Mesendoderm (in vitro differentiated cells): ENCODE data around the gene GPR37L1. TPM values are rescaled to one million over a fixed set of nuclear protein-coding genes. Genes with fewer than 3 reads are reported as not detected.
A peak's percentile ranks its signal among the peaks of the same experiment; 100 is the strongest.

Experiments
- DNase-seq: peaks from one replicate; pipeline ENCODE4 v3.0.0; 2013
- H2AK5ac ChIP-seq: 2 replicates; pipeline ENCODE4 v1.6.1; 2013; ENCODE audit warnings: low read length, inconsistent platforms
- H2BK120ac ChIP-seq: 2 replicates; pipeline ENCODE4 v1.6.1; 2013; ENCODE audit warnings: low read depth, mild to moderate bottlenecking, low read length, moderate library complexity, mixed read lengths
- H2BK15ac ChIP-seq: replicated peaks from 2 replicates; pipeline ENCODE4 v1.6.1; 2013; ENCODE audit warnings: low read depth, mild to moderate bottlenecking, moderate library complexity
- H2BK5ac ChIP-seq: 2 replicates; pipeline ENCODE4 v1.6.1; 2013; ENCODE audit warnings: low read length, inconsistent platforms
- H3K18ac ChIP-seq: 2 replicates; pipeline ENCODE4 v1.6.1; 2013; ENCODE audit warnings: mild to moderate bottlenecking, low read length, mixed read lengths
- H3K23ac ChIP-seq: one replicate; pipeline ENCODE4 v1.6.1; 2013; ENCODE audit warnings: low read length
- H3K27ac ChIP-seq: 2 replicates; pipeline ENCODE4 v1.5.1; 2013; ENCODE audit warnings: low read depth, mild to moderate bottlenecking, inconsistent platforms, low read length, moderate library complexity
- H3K27me3 ChIP-seq: 2 replicates; pipeline ENCODE4 v1.6.1; 2013; ENCODE audit warnings: low read length, control low read depth, mild to moderate bottlenecking, inconsistent platforms; ENCODE audit not compliant: insufficient read depth, poor library complexity
- H3K36me3 ChIP-seq: 2 replicates; pipeline ENCODE4 v1.6.1; 2013; ENCODE audit warnings: low read length, inconsistent platforms; ENCODE audit not compliant: control insufficient read depth, insufficient read depth
- H3K4ac ChIP-seq: one replicate; pipeline ENCODE4 v1.6.1; 2013; ENCODE audit warnings: low read depth, mild to moderate bottlenecking, low read length, moderate library complexity
- H3K4me1 ChIP-seq: 2 replicates; pipeline ENCODE4 v1.6.1; 2013; ENCODE audit warnings: low read depth, low read length, inconsistent platforms; ENCODE audit not compliant: control insufficient read depth
- H3K4me2 ChIP-seq: 2 replicates; pipeline ENCODE4 v1.6.1; 2013; ENCODE audit warnings: low read length
- H3K4me3 ChIP-seq: 2 replicates; pipeline ENCODE4 v1.5.1; 2013; ENCODE audit warnings: mild to moderate bottlenecking, low read length
- H3K56ac ChIP-seq: one replicate; pipeline ENCODE4 v1.6.1; 2013; ENCODE audit warnings: low read length
- H3K79me1 ChIP-seq: 2 replicates; pipeline ENCODE4 v1.6.1; 2013; ENCODE audit warnings: low read length, inconsistent platforms
- H3K79me2 ChIP-seq: 2 replicates; pipeline ENCODE4 v1.6.1; 2013; ENCODE audit warnings: mild to moderate bottlenecking, low read length; ENCODE audit not compliant: control insufficient read depth, insufficient read depth
- H3K9ac ChIP-seq: 2 replicates; pipeline ENCODE4 v1.6.1; 2013; ENCODE audit warnings: low read length, inconsistent platforms
- H4K5ac ChIP-seq: one replicate; pipeline ENCODE4 v1.6.1; 2013; ENCODE audit warnings: low read length
- H4K8ac ChIP-seq: one replicate; pipeline ENCODE4 v1.6.1; 2013; ENCODE audit warnings: low read depth, mild to moderate bottlenecking, control low read depth, low read length, moderate library complexity
- WGBS: extraction: QIAGEN DNeasy Blood & Tissue Kit; methylation state at CpG from one replicate; pipeline ENCODE4 v1.1.7; 2013; ENCODE audit warnings: low lambda C conversion rate, missing lambda C conversion rate; ENCODE audit not compliant: insufficient coverage; ENCODE audit errors: extremely low coverage; 5-methylcytosine and 5-hydroxymethylcytosine counted together
- polyA plus RNA-seq, 2 experiments: library from polyadenylated mRNA; stranded (reverse); fragments of 200-250 nt; gene quantifications; one replicate each; pipeline ENCODE4 v1.2.3, GENCODE V29; 2013

The GPR37L1 gene
- polyA plus RNA-seq (2013, experiment 1 of 2): 0.01 TPM
- polyA plus RNA-seq (2013, experiment 2 of 2): 0.03 TPM

- H3K56ac ChIP-seq: no peak within 1 kb of the TSS
- no peaks in the 10 kb centered on the region for H3K79me2 ChIP-seq
- H3K27me3 ChIP-seq: no peaks in the 10 kb centered on the region
- no peak within 1 kb of the TSS for H3K4ac ChIP-seq
- no peak within 1 kb of the TSS for H3K18ac ChIP-seq
- H3K4me3 ChIP-seq: no peak within 1 kb of the TSS
- H2BK120ac ChIP-seq: no peak within 1 kb of the TSS
- H3K36me3 ChIP-seq: no peaks in the 10 kb centered on the region
- no peak within 1 kb of the TSS for H3K9ac ChIP-seq
- no peak within 1 kb of the TSS for H3K23ac ChIP-seq
- no peaks in the 10 kb centered on the region for H3K4me1 ChIP-seq
- H4K5ac ChIP-seq: no peak within 1 kb of the TSS
- peak; percentile 82 for DNase-seq
- no peak within 1 kb of the TSS for H2AK5ac ChIP-seq
- H3K79me1 ChIP-seq: no peaks in the 10 kb centered on the region
- H2BK5ac ChIP-seq: no peak within 1 kb of the TSS
- no peak within 1 kb of the TSS for H2BK15ac ChIP-seq
- no peak within 1 kb of the TSS for H3K27ac ChIP-seq
- WGBS: no CpG with 5 or more reads among the region's 19 CpGs
- no peak within 1 kb of the TSS for H3K4me2 ChIP-seq
- no peak within 1 kb of the TSS for H4K8ac ChIP-seq
These were observed at the start of gene GPR37L1 for GRCh38 chr1:202122639-202123335. GPR37L1 (plus strand) TSS chr1:202122917; CDS start chr1:202122964, 47 bp downstream.

GRCh38 chr1:202073206-202073605 is 49.5 kb upstream of the GPR37L1 start:
- H4K8ac ChIP-seq: no peak overlapping the region
- no peak overlapping the region for H2AK5ac ChIP-seq
- H3K9ac ChIP-seq: no peak overlapping the region
- H3K27ac ChIP-seq: no peak overlapping the region
- no peaks in the 10 kb centered on the region for H3K36me3 ChIP-seq
- H4K5ac ChIP-seq: no peak overlapping the region
- no peaks in the 10 kb centered on the region for H3K79me2 ChIP-seq
- no peaks in the 10 kb centered on the region for H3K79me1 ChIP-seq
- H2BK5ac ChIP-seq: no peak overlapping the region
- H3K56ac ChIP-seq: no peak overlapping the region
- H3K23ac ChIP-seq: no peak overlapping the region
- H3K4me2 ChIP-seq: no peak overlapping the region
- H2BK120ac ChIP-seq: no peak overlapping the region
- peaks cover 12% of the 10 kb centered on the region for H3K4me1 ChIP-seq
- WGBS: no CpG with 5 or more reads among the region's 9 CpGs
- H3K4me3 ChIP-seq: no peak overlapping the region
- H3K4ac ChIP-seq: no peak overlapping the region
- no peak overlapping the region for H3K18ac ChIP-seq
- no peak for DNase-seq
- H3K27me3 ChIP-seq: no peaks in the 10 kb centered on the region
- no peak overlapping the region for H2BK15ac ChIP-seq

GRCh38 chr1:202074985-202075384 is 47.7 kb upstream of the GPR37L1 start:
- no peak overlapping the region for H3K4me3 ChIP-seq
- H4K5ac ChIP-seq: no peak overlapping the region
- H3K79me1 ChIP-seq: no peaks in the 10 kb centered on the region
- H2BK120ac ChIP-seq: no peak overlapping the region
- H2BK5ac ChIP-seq: no peak overlapping the region
- H3K23ac ChIP-seq: no peak overlapping the region
- peak overlapping the region; percentile 77 for H3K27ac ChIP-seq
- H3K4ac ChIP-seq: no peak overlapping the region
- H3K4me2 ChIP-seq: no peak overlapping the region
- H3K56ac ChIP-seq: peak overlapping the region; percentile 56
- no peak overlapping the region for H2BK15ac ChIP-seq
- H3K27me3 ChIP-seq: no peaks in the 10 kb centered on the region
- no peak overlapping the region for H4K8ac ChIP-seq
- no peaks in the 10 kb centered on the region for H3K36me3 ChIP-seq
- peaks cover 12% of the 10 kb centered on the region for H3K4me1 ChIP-seq
- no peaks in the 10 kb centered on the region for H3K79me2 ChIP-seq
- H2AK5ac ChIP-seq: no peak overlapping the region
- no peak overlapping the region for H3K9ac ChIP-seq
- no peak overlapping the region for H3K18ac ChIP-seq
- no peak for DNase-seq
- no CpG with 5 or more reads among the region's 1 CpG for WGBS

- Histone ChIP-seq H3K9ac (peak overlapping the region; percentile 1), H3K23ac (no peak overlapping the region), H4K8ac (no peak overlapping the region), H3K4me3 (no peak overlapping the region), H3K79me2 (no peaks in the 10 kb centered on the region), H3K4ac (no peak overlapping the region), H2AK5ac (peak overlapping the region; percentile 24), H3K56ac (peak overlapping the region; percentile 67), H3K27ac (peak overlapping the region; percentile 77), H2BK5ac (peak overlapping the region; percentile 79), H2BK15ac (no peak overlapping the region), H3K27me3 (no peaks in the 10 kb centered on the region), H2BK120ac (no peak overlapping the region), H3K4me2 (no peak overlapping the region), H3K18ac (no peak overlapping the region), H4K5ac (no peak overlapping the region), H3K36me3 (no peaks in the 10 kb centered on the region), H3K79me1 (no peaks in the 10 kb centered on the region), H3K4me1 (peaks cover 12% of the 10 kb centered on the region)
- whole genome bisulfite sequencing: no CpG with 5 or more reads among the region's 4 CpGs
- no peak for DNase-seq
These were observed 47.3 kb upstream of the GPR37L1 start for GRCh38 chr1:202075389-202075788.

GRCh38 chr1:202076050-202076511 is 46.6 kb upstream of the GPR37L1 start:
- Histone ChIP-seq H3K4me3 (no peak overlapping the region), H2BK120ac (no peak overlapping the region), H3K4me2 (no peak overlapping the region), H4K8ac (no peak overlapping the region), H3K27me3 (no peaks in the 10 kb centered on the region), H2BK15ac (no peak overlapping the region), H3K79me2 (no peaks in the 10 kb centered on the region), H3K9ac (no peak overlapping the region), H3K79me1 (no peaks in the 10 kb centered on the region), H2BK5ac (no peak overlapping the region), H3K4me1 (peaks cover 12% of the 10 kb centered on the region), H3K56ac (no peak overlapping the region), H3K23ac (no peak overlapping the region), H3K18ac (no peak overlapping the region), H4K5ac (no peak overlapping the region), H3K4ac (no peak overlapping the region), H3K27ac (peak overlapping the region; percentile 24), H3K36me3 (no peaks in the 10 kb centered on the region), H2AK5ac (no peak overlapping the region)
- DNase-seq: peak; percentile 95
- no CpG with 5 or more reads among the region's 6 CpGs for WGBS

- no peak overlapping the region for H2AK5ac ChIP-seq
- no peaks in the 10 kb centered on the region for H3K36me3 ChIP-seq
- H3K79me2 ChIP-seq: no peaks in the 10 kb centered on the region
- no peak overlapping the region for H3K4me2 ChIP-seq
- H3K23ac ChIP-seq: no peak overlapping the region
- no peak overlapping the region for H2BK5ac ChIP-seq
- no peak overlapping the region for H2BK15ac ChIP-seq
- no peak overlapping the region for H2BK120ac ChIP-seq
- no peaks in the 10 kb centered on the region for H3K79me1 ChIP-seq
- no peaks in the 10 kb centered on the region for H3K27me3 ChIP-seq
- no peak overlapping the region for H4K8ac ChIP-seq
- DNase-seq: no peak
- WGBS: no CpG with 5 or more reads among the region's 3 CpGs
- H3K56ac ChIP-seq: no peak overlapping the region
- H3K27ac ChIP-seq: no peak overlapping the region
- no peak overlapping the region for H4K5ac ChIP-seq
- no peak overlapping the region for H3K18ac ChIP-seq
- no peak overlapping the region for H3K4ac ChIP-seq
- H3K4me3 ChIP-seq: no peak overlapping the region
- peaks cover 12% of the 10 kb centered on the region for H3K4me1 ChIP-seq
- no peak overlapping the region for H3K9ac ChIP-seq
These were observed 44.5 kb upstream of the GPR37L1 start for GRCh38 chr1:202078241-202078640.
